ENCODE data around the gene WDR1.
A peak's percentile ranks its signal among the peaks of the same experiment; 100 is the strongest.
"Not testable (repeated sequence)": the region's sequence is repeated elsewhere in the genome, so short reads cannot be mapped to it uniquely, and the experiment has no call there.

Gene WDR1

GRCh38 chr4:10130178-10130888 lies 13.7 kb upstream of the WDR1 start:
- no peak for DNase-seq

GRCh38 chr4:10129196-10130177 lies 12.9 kb upstream of the WDR1 start:
- no peak for DNase-seq

DNA sequence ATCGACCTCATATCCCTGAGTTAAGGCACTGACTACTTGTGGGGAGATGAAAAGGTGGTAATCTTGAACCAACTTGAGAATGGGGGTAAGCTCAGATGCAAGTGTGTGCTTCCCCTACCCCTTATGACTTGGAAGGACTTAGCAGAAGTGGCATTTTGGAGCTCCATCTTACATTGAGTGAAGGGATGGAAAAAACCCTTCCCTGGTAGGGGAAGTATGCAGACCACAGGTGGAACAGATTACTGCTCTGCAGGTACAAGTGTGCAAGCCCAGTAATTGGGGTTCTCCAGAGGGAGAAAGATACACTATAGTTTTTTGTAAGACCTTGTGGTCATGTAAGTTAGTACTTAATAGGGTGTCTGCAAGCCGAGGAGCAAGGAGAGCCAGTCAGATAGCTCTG lies 12.2 kb upstream of the WDR1 start:
- DNase-seq, result no peak

DNA sequence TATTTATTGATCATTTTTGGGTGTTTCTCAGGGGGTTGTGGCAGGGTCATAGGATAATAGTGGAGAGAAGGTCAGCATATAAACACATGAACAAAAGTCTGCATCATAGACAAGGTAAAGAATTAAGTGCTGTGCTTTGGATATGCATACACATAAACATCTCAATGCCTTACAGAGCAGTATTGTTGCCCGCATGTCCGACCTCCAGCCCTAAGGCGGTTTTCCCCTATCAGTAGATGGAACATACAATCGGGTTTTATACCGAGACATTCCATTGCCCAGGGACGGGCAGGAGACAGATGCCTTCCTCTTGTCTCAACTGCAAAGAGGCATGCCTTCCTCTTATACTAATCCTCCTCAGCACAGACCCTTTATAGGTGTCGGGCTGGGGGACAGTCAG lies 10.9 kb upstream of the WDR1 start:
- DNase-seq, result not testable (repeated sequence)

DNA sequence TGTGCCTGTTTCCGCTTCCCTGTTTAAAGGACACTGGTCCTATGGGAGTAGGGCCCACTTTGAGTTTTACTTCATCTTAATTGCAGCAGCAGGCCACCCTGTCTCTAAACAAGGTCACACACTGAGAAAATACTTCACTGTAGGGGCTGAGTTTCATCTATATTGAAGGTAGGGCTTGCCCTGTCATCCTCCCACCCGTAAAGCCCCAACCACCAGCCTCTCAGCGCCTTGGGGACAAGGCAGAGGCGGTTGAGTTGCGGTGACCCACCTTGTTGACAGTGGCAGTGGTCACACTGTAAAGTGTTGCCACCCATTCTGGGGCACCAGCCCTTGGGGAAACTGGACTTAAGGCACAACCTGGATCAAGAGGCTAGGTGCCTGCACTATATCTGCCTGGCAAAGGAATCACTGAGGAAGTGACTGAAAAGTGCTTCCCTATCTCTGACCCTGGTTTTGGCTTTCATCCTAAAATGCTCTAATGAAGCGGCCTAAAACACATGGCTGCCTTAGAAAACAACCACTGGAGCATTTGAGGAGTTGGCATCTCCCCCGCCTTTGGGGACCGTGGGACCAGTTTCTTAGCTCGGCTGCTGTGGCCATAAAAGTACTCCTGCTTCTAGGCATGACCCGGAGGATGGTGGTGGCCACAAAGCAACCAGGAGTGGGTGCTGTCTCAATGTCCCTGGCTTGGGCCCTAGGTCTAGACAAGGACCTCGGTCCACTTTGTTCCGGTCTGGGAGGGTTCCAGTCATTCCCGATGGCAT lies 7.8 kb upstream of the WDR1 start:
- no peak for DNase-seq

- no peak for DNase-seq
Measured at GRCh38 chr4:10123227-10124101, 6.9 kb upstream of the WDR1 start.

GRCh38 chr4:10122236-10122932 lies 5.8 kb upstream of the WDR1 start:
- DNase-seq, result no peak

- no peak for DNase-seq
Measured at GRCh38 chr4:10121568-10122208, 5.1 kb upstream of the WDR1 start.

DNA sequence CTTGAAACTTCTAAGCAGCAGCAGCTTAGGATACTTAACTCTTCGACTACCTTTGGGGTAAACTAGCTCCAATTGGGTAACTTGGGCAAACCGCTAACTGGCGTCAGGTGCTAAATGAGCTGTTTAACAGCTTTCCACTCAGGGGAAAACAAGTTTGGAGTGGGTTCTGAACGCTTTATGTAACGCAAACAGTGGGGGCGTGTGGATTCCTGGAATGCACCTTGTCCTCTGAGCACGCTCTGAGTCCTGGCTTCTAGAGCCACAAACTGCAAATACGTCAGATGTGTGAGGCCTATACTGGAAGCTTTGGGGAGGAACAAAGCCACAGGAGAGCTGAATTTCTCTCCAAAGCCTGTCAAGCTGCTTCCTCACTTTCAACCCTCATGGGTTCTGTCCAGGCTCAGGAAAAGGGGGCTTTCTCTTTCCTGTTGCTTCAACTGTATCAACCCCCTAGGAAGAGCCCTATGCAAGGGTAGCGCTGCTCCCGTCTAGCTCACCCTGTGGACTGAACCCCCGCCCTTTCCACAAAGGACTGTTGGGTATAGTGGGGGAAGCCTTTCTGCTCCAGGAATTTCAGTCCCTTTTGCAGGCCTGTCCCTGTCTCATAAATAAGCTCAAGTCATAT lies 4.5 kb upstream of the WDR1 start:
- DNase-seq, result no peak

GRCh38 chr4:10119773-10120172 lies 3.2 kb upstream of the WDR1 start:
- no peak for DNase-seq

DNA sequence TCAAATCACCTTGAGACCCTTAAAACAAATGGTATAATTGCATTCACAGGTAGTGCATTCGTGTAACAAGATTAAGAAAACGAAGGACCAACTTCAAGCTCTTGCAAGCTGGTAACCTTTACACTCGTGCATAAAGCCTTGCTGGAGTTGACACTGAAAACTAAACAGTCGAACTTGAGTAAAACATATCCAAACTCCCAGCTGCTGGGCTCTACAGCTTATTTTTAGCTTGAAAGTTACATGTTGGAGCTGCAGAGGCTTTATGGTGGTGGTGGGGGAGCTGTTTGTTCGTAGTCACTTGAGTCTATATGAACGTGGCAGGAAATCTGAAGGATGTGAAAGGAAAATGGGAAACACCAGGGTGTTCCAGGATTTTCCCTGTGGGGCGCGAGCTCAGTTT lies 2.7 kb upstream of the WDR1 start:
- DNase-seq, result no peak

DNA sequence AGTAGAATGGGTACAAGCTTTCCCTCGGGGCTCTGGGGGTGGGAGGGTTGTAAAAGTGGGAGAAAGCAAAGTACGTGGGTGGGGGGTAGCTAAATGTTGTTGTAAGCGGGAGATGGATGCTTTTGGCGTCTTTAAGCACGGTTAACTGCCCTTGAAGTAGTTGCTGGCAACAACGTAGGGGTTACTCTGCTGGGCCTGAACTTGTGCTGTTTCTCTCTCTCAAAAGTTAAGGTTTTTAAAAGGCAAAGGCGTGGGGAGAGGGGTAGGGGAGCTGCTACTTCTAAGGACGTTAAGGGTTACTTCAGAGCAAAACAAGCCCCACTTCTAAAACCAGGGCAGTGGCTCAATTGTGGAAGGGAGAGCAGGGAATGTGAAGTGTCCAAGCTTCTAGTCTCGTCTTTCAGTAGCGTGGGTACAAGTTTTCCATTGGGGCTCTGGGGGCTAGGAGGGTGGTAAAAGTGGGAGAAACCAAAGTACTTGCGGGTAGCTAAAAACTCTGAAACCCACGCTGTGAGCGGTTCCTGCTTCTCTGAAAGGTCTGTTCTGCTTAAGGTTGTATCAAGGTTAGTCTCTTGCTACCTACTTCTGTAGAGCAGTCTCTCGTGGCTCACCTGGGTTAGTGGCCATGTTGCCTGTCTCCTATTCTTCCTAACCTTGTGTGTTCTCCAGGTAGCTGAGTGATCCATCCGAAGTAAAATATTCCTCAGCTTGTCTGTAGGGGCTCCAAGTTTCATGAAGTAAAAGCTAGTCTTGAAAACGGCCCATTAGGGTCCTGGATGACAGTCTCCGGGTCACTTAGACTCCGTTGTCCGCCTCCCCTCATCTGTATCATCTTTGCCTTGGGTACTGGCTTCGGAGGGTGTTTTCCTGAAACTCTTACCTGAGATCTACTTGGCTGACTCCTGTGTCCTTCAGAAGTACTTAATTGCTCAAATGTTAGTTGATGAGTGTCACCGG lies 1.7 kb upstream of the WDR1 start:
- DNase-seq, result no peak

- no peak for DNase-seq
Measured at GRCh38 chr4:10117359-10118047, 904 bp upstream of the WDR1 start.

DNA sequence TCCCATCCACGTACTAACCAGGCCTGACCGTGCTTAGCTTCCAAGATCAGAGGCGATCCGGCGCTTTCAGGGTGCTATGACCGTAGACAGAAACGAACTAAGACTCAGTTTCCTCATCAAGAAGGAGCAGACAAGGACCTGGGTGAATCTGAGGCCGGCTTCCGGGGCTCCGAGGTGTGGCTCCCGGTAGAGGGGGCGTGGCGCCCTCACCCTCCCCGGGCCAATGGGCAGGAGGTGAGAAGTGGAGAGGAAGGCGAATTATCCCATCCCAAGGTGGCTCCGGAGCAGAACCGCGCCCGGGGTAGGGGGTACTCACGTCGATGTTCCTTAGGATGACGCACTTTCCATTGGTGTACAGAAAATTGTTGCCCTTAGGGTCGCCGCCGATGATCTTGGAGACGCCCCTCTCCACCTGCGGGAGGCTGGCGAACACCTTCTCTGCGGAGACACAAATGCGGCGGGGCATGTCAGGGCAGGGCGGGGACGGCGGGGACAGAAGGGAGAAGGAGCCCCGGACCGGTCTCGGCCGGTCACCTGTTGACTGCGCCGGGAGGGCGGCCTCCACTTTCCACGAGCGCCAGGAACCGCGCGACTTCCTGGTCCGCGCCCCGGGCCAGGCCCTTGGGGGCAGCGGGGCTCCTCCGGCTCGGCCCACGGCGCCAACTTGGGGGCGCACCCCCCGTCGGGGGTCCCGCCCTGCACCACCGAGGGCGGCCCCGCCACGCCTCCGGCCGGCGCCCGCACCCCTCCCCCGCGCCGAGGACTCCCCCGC lies 616 bp downstream of the WDR1 start:
- peak; percentile 50 for DNase-seq

DNA sequence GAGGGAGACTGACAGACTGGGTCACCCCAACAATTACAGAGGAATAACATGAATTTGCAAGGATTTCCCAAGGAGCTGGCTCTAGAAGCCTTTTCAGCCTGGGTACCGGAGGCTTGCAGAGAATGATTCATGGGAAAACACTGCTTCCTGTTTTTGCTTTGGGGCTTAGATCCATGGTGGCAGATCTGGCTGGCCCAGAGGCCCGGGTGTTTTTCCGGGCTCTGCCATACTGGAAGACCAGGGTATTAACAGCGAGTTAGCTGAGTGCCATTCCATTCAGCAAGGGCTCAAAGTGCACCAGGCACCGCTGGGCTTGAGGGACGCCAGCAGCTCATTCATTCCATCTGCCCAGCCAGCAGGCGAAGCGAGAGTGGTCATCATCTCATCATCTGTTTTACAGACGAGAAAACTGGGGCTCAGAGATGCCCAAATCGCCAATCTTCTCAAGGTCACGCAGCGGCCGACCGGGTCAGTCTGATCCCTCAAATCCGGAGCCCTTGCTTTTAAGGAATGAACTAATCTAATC lies 1.3 kb downstream of the WDR1 start:
- DNase-seq, result no peak

- DNase-seq, result no peak
Measured at GRCh38 chr4:10114607-10115006, 2.0 kb downstream of the WDR1 start.

DNA sequence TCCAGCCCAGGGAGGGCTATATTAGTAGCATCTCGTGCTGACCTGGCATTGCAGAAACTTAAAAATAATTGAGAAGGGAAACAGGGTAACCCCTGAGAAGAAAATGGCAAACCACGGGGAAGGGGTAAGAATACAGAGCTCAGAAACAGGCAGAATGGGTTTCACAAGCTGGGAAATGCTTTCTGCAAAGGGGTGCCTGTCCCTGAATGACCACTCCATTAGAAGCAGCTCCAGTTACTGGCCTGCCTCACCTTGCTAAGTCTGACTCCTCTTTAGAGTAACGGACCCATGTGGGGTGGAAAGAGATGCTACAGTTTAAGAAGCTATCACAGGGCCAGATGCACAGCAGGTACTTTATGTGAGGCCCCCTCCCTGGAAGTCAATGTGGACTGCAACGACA lies 2.5 kb downstream of the WDR1 start:
- DNase-seq, result no peak
